A673 (cell line): ENCODE measurements around the gene COLQ.

Experiments used
- CTCF ChIP-seq: fragments of 300-800, 200-600 bp; sonication (generic); conservative IDR thresholded peaks from 2 replicates; pipeline ENCODE4 v1.5.1; 2017; ENCODE audit warnings: low read depth, mild to moderate bottlenecking, antibody characterized with exemption, low read length, moderate library complexity, mixed read lengths
- EZH2 ChIP-seq: fragments of 200-600 bp; sonication (generic); IDR thresholded peaks from 2 replicates; pipeline ENCODE4 v1.6.1; 2017; ENCODE audit warnings: borderline replicate concordance, low read depth, mild to moderate bottlenecking, mixed read lengths, antibody characterized with exemption, low read length; ENCODE audit not compliant: poor library complexity, severe bottlenecking

DNA sequence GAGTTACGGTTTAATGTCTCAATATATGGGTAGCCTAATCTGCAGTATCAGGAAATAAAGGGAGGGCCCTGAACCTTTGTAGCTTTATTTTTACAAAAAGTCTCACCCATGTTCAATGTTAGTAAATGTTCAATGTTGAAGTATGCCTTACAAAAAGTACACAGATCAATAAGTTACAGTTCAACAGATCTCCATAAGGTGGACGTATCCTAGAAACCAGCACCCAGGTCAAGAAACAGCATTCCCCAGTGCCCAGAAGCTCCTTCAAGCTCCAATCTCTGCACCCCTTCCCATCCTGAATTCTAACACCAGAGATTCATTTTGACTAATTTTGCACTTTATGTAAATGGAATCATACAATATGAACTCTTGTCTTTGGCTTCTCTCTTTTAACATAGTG, 31.3 kb downstream of the COLQ start:
- no peak for TF ChIP-seq CTCF
- TF ChIP-seq EZH2 = no peak
